Mesothelial cell of epicardium (in vitro differentiated cells): ENCODE data around the gene SLC2A6. TPM values are rescaled to one million over a fixed set of nuclear protein-coding genes. Genes with fewer than 3 reads are reported as not detected.

Experiments used
- DNase-seq, 2 experiments: peaks; one replicate each; pipeline ENCODE4 v3.0.0; 2021; ENCODE audit warnings: low spot score in 2 of 2; ENCODE audit not compliant: unreplicated experiment in 2 of 2
- H3K27ac Mint-ChIP-seq: 2 replicates; pipeline ENCODE4 v1.8.0; 2021; ENCODE audit warnings: mixed read lengths
- H3K27me3 Mint-ChIP-seq: 2 replicates; pipeline ENCODE4 v1.8.0; 2021; ENCODE audit warnings: low read depth, mixed read lengths
- H3K36me3 Mint-ChIP-seq: 2 replicates; pipeline ENCODE4 v1.8.0; 2021; ENCODE audit warnings: mixed read lengths
- H3K4me1 Mint-ChIP-seq: 2 replicates; pipeline ENCODE4 v1.8.0; 2021; ENCODE audit warnings: mixed read lengths
- H3K4me3 Mint-ChIP-seq: 2 replicates; pipeline ENCODE4 v1.8.0; 2021; ENCODE audit warnings: mild to moderate bottlenecking, moderate library complexity, mixed read lengths
- H3K9me3 Mint-ChIP-seq: 2 replicates; pipeline ENCODE4 v1.8.0; 2021; ENCODE audit warnings: mixed read lengths
- total RNA-seq: library from RNA; stranded (reverse); gene quantifications from 3 replicates; pipeline ENCODE4 v1.2.1, GENCODE V29; 2021
- TF ChIP-seq, protein P1 (sequence below): fragments of 200-600 bp; sonication (generic); IDR thresholded peaks from one replicate; pipeline ENCODE4 v1.5.0; 2021; ENCODE audit warnings: antibody characterized with exemption; ENCODE audit not compliant: unreplicated experiment

The SLC2A6 gene
- total RNA-seq, 1 donor from 2014 or later: 9.0 TPM

- no peak overlapping the region for H3K4me3 Mint-ChIP-seq
- no peak overlapping the region for H3K27ac Mint-ChIP-seq
- H3K36me3 Mint-ChIP-seq: peaks cover 3% of the 10 kb centered on the region
- H3K27me3 Mint-ChIP-seq: no peaks in the 10 kb centered on the region
- TF ChIP-seq, protein P1, sequence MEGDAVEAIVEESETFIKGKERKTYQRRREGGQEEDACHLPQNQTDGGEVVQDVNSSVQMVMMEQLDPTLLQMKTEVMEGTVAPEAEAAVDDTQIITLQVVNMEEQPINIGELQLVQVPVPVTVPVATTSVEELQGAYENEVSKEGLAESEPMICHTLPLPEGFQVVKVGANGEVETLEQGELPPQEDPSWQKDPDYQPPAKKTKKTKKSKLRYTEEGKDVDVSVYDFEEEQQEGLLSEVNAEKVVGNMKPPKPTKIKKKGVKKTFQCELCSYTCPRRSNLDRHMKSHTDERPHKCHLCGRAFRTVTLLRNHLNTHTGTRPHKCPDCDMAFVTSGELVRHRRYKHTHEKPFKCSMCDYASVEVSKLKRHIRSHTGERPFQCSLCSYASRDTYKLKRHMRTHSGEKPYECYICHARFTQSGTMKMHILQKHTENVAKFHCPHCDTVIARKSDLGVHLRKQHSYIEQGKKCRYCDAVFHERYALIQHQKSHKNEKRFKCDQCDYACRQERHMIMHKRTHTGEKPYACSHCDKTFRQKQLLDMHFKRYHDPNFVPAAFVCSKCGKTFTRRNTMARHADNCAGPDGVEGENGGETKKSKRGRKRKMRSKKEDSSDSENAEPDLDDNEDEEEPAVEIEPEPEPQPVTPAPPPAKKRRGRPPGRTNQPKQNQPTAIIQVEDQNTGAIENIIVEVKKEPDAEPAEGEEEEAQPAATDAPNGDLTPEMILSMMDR: no peak
- no peaks in the 10 kb centered on the region for H3K9me3 Mint-ChIP-seq
- DNase-seq: no peak
- no peaks in the 10 kb centered on the region for H3K4me1 Mint-ChIP-seq
These were observed 4.7 kb downstream of the SLC2A6 start for GRCh38 chr9:133474215-133474614.

DNA sequence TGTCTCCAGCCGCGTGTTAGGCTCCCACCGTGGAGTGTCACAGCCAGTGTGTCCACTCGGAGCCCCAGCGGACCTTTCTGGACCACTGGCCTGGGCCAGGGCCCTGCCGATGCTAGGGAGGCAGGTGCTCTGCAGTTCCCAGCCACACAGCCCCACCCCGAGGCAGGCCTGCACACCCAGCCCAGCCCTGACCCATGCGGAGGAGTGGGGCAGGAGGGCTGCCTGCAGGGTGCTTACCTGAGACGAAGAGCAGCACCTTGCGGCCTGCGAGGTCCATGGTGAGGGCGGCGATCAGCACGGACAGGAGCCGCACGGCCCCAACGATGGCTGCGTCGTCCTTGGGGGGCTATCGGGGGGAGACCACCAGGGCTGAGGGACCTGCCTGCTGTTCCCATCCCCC, 5.2 kb downstream of the SLC2A6 start:
- H3K4me3 Mint-ChIP-seq: no peak overlapping the region
- TF ChIP-seq, protein P1: no peak

GRCh38 chr9:133472753-133473378, 6.0 kb downstream of the SLC2A6 start:
- Mint-ChIP-seq H3K4me1 (no peaks in the 10 kb centered on the region), H3K27ac (no peak overlapping the region), H3K4me3 (no peak overlapping the region), H3K27me3 (no peaks in the 10 kb centered on the region), H3K9me3 (no peaks in the 10 kb centered on the region), H3K36me3 (peaks cover 3% of the 10 kb centered on the region)
- no peak for DNase-seq
- TF ChIP-seq, protein P1: no peak

More for the DNA sequence above, 5.2 kb downstream of the SLC2A6 start:
- Mint-ChIP-seq H3K4me1 (no peaks in the 10 kb centered on the region), H3K27ac (no peak overlapping the region), H3K36me3 (peaks cover 3% of the 10 kb centered on the region), H3K27me3 (no peaks in the 10 kb centered on the region), H3K9me3 (no peaks in the 10 kb centered on the region)
- DNase-seq: no peak

DNA sequence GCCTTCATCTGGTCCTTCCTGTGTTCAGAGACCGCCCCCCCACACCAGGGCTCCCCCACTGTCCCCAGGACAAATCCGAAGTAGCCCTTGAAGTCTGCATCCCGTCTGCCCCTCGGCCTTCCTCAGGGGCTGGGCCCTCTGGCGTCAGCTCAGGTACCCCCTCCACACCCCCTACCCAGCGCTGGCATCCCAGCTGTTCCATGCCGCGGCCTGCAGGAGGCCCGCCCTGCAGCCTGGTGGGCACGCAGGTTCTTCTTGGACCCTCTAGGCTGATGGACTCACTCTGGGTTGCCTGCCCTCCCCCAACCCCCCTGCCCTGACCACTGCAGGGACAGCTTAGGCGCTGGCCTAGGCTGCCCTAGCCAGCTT, 6.6 kb downstream of the SLC2A6 start:
- H3K4me1 Mint-ChIP-seq: no peaks in the 10 kb centered on the region
- TF ChIP-seq, protein P1: no peak
- H3K27me3 Mint-ChIP-seq: no peaks in the 10 kb centered on the region
- no peak for DNase-seq
- H3K4me3 Mint-ChIP-seq: no peak overlapping the region
- H3K9me3 Mint-ChIP-seq: no peaks in the 10 kb centered on the region
- peaks cover 3% of the 10 kb centered on the region for H3K36me3 Mint-ChIP-seq
- H3K27ac Mint-ChIP-seq: no peak overlapping the region

DNA sequence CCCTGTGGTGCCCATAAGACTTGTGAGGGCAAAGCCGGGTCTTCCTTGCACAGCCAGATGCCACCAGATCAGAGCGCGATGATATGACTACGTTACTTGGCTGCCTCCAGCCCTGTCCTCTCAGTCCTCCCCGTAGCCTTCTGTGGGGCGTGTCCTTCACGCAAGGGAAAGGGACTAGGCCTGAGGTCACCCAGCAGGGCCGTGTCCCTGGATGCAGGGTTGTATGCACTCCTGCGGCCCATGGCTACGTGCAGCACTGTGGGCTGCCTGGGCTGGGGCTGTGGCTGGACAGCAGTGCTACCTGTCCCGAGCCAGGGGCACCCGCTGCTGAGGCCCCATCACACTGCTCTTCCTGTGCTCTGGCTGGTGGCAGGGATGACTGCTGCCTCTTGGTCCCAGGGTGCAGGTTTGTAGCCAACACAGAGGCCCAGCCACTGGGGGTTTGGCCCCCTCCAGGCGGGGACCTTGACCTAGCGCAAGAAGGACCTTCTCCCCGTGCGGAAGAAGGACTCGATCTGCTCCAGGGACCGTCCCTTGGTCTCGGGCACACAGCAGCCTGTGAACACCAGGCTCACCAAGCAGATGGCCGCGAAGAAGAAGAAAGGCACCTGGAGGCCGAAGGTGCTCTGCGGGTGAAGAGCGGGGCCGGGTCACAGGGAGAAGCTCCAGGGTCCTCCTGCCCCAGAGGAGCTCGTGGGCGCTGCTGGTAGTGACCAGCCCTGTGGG, 7.2 kb downstream of the SLC2A6 start:
- Mint-ChIP-seq H3K9me3 (no peaks in the 10 kb centered on the region), H3K36me3 (peaks cover 3% of the 10 kb centered on the region), H3K27ac (no peak overlapping the region), H3K4me1 (no peaks in the 10 kb centered on the region), H3K27me3 (no peaks in the 10 kb centered on the region), H3K4me3 (no peak overlapping the region)
- no peak for DNase-seq
- TF ChIP-seq, protein P1: no peak
